Body of pancreas (tissue), 4 donors: ENCODE results near the gene HSD17B1.

Experiments
- CTCF ChIP-seq, 7 experiments: fragments of 450-650 bp in 4 of 7; fragments of 200-600 bp in 3 of 7; sonication (generic) in 3 of 7; IDR thresholded peaks; one replicate each; pipeline ENCODE4 v1.5.1; 2016 to 2019; ENCODE audit warnings: antibody characterized with exemption in 7 of 7
- POLR2A ChIP-seq, 3 donors: fragments of 450-650 bp; IDR thresholded peaks; one replicate each; pipeline ENCODE4 v1.6.1; 2016; ENCODE audit warnings: antibody characterized with exemption in 3 of 3, mild to moderate bottlenecking in 2 of 3

GRCh38 chr17:42563950-42564349, 11.2 kb downstream of the HSD17B1 start:
- TF ChIP-seq CTCF (IDR thresholded peaks at IDR 0.05) (no peak), POLR2A (IDR thresholded peaks at IDR 0.05) (no peak)
